ENCODE data around the gene ITPKC.

DNA sequence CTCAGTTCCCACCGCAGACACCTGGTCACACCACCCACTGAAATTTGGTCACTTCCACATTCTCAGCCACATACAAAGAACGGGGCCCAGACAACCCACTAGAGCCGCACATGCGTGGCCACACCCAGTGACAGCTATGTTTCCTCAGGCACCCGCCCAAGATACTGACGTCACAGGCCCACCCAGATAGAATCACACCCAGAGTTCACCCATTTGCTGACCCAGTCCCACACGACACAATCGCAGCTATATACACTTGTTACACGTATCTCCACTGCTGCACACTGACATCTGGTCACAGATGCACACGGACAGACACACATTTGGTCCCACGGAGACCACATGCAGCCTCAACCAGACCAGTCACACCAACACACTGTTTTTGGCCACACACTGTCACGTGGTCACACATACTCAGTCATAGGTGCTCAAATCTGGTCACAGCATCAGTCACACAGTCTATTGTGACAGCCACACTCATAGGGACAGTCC is 29.3 kb upstream of the ITPKC start:
- TF ChIP-seq, protein P1, sequence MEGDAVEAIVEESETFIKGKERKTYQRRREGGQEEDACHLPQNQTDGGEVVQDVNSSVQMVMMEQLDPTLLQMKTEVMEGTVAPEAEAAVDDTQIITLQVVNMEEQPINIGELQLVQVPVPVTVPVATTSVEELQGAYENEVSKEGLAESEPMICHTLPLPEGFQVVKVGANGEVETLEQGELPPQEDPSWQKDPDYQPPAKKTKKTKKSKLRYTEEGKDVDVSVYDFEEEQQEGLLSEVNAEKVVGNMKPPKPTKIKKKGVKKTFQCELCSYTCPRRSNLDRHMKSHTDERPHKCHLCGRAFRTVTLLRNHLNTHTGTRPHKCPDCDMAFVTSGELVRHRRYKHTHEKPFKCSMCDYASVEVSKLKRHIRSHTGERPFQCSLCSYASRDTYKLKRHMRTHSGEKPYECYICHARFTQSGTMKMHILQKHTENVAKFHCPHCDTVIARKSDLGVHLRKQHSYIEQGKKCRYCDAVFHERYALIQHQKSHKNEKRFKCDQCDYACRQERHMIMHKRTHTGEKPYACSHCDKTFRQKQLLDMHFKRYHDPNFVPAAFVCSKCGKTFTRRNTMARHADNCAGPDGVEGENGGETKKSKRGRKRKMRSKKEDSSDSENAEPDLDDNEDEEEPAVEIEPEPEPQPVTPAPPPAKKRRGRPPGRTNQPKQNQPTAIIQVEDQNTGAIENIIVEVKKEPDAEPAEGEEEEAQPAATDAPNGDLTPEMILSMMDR (conservative IDR thresholded peaks at IDR 0.05 in 1 of 2, IDR thresholded peaks at IDR 0.05 in 1 of 2; ENCODE audit: extremely low read depth in 1 of 2, insufficient read depth in 1 of 2, low read depth in 1 of 2, low read length in 2 of 2), result no peak
- TF ChIP-seq EZH2 (IDR thresholded peaks at IDR 0.05; ENCODE audit: borderline replicate concordance, low read length), result no peak

All from mammary epithelial cell (primary cell).